Neural cell (in vitro differentiated cells): ENCODE results near the gene UVRAG.

ENCODE experiments used
- EZH2 ChIP-seq: fragments of 200-600, 300-800 bp; shearing (Covaris generic), sonication (generic); IDR thresholded peaks from 2 replicates; pipeline ENCODE4 v1.6.1; 2014; ENCODE audit warnings: antibody characterized with exemption, low read length, borderline replicate concordance, mild to moderate bottlenecking; ENCODE audit not compliant: insufficient read depth, poor library complexity, severe bottlenecking
- POLR2AphosphoS5 ChIP-seq: IDR thresholded peaks from 2 replicates; pipeline ENCODE4 v1.6.1; 2012
- RAD21 ChIP-seq: fragments of 450-650 bp; conservative IDR thresholded peaks from 2 replicates; pipeline ENCODE4 v1.6.1; 2014; ENCODE audit warnings: antibody characterized with exemption, mild to moderate bottlenecking, moderate library complexity
- TF ChIP-seq, protein P1 (sequence below): fragments of 450-650 bp; IDR thresholded peaks from 2 replicates; pipeline ENCODE4 v1.5.1; 2014; ENCODE audit warnings: antibody characterized with exemption, mild to moderate bottlenecking, moderate library complexity; ENCODE audit not compliant: poor library complexity, severe bottlenecking
- TF ChIP-seq, protein P2 (sequence below): IDR thresholded peaks from 2 replicates; pipeline ENCODE4 v1.6.1; 2012; ENCODE audit warnings: borderline replicate concordance

DNA sequence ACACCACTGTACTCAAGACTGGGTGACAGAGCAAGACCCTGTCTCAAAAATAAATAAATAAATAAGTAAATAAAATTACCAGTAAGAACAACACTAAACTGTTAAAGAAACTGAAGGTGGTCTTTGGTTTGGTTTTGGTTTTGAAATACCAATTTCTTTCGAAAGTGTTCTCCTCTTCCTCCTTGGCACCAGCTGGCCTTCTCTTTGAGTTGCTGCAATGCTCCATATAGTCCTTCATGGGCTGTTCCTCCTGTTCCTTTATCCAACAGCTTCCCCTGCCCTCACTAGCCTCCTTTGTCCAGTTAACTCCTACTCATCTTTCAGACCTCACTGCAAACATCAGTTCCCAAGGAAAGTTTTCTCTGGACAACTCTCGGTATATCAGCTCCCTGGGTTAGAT is 5.0 kb upstream of the UVRAG start:
- TF ChIP-seq, protein P1, sequence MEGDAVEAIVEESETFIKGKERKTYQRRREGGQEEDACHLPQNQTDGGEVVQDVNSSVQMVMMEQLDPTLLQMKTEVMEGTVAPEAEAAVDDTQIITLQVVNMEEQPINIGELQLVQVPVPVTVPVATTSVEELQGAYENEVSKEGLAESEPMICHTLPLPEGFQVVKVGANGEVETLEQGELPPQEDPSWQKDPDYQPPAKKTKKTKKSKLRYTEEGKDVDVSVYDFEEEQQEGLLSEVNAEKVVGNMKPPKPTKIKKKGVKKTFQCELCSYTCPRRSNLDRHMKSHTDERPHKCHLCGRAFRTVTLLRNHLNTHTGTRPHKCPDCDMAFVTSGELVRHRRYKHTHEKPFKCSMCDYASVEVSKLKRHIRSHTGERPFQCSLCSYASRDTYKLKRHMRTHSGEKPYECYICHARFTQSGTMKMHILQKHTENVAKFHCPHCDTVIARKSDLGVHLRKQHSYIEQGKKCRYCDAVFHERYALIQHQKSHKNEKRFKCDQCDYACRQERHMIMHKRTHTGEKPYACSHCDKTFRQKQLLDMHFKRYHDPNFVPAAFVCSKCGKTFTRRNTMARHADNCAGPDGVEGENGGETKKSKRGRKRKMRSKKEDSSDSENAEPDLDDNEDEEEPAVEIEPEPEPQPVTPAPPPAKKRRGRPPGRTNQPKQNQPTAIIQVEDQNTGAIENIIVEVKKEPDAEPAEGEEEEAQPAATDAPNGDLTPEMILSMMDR = no peak
- TF ChIP-seq, protein P2, sequence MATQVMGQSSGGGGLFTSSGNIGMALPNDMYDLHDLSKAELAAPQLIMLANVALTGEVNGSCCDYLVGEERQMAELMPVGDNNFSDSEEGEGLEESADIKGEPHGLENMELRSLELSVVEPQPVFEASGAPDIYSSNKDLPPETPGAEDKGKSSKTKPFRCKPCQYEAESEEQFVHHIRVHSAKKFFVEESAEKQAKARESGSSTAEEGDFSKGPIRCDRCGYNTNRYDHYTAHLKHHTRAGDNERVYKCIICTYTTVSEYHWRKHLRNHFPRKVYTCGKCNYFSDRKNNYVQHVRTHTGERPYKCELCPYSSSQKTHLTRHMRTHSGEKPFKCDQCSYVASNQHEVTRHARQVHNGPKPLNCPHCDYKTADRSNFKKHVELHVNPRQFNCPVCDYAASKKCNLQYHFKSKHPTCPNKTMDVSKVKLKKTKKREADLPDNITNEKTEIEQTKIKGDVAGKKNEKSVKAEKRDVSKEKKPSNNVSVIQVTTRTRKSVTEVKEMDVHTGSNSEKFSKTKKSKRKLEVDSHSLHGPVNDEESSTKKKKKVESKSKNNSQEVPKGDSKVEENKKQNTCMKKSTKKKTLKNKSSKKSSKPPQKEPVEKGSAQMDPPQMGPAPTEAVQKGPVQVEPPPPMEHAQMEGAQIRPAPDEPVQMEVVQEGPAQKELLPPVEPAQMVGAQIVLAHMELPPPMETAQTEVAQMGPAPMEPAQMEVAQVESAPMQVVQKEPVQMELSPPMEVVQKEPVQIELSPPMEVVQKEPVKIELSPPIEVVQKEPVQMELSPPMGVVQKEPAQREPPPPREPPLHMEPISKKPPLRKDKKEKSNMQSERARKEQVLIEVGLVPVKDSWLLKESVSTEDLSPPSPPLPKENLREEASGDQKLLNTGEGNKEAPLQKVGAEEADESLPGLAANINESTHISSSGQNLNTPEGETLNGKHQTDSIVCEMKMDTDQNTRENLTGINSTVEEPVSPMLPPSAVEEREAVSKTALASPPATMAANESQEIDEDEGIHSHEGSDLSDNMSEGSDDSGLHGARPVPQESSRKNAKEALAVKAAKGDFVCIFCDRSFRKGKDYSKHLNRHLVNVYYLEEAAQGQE = no peak
- TF ChIP-seq POLR2AphosphoS5 (no peak), EZH2 (no peak), RAD21 (no peak)
